Subcutaneous abdominal adipose tissue (tissue), 5 donors: ENCODE measurements around the gene MAEA.
"Not testable (repeated sequence)": the region's sequence is repeated elsewhere in the genome, so short reads cannot be mapped to it uniquely, and the experiment has no call there.

ENCODE experiments used
- H3K27ac ChIP-seq: one replicate; pipeline ENCODE4 v1.7.0; 2013; ENCODE audit warnings: low read depth, mild to moderate bottlenecking, inconsistent platforms, low read length, moderate library complexity
- H3K27me3 ChIP-seq, 5 donors: one replicate each; pipeline ENCODE4 v1.7.0; 2013; ENCODE audit warnings: low read length in 5 of 5, inconsistent platforms in 1 of 5; ENCODE audit not compliant: control insufficient read depth in 5 of 5, insufficient read depth in 4 of 5
- H3K36me3 ChIP-seq, 5 donors: one replicate each; pipeline ENCODE4 v1.7.0; 2013; ENCODE audit warnings: low read length in 5 of 5; ENCODE audit not compliant: control insufficient read depth in 5 of 5, insufficient read depth in 5 of 5
- H3K4me1 ChIP-seq, 5 donors: one replicate each; pipeline ENCODE4 v1.7.0; 2013; ENCODE audit warnings: low read length in 5 of 5, mild to moderate bottlenecking in 3 of 5, moderate library complexity in 1 of 5; ENCODE audit not compliant: control insufficient read depth in 5 of 5, insufficient read depth in 5 of 5
- H3K4me3 ChIP-seq, 5 donors: one replicate each; pipeline ENCODE4 v1.7.0; 2013; ENCODE audit warnings: low read length in 5 of 5, low read depth in 1 of 5
- H3K9ac ChIP-seq, 5 donors: one replicate each; pipeline ENCODE4 v1.7.0; 2013; ENCODE audit warnings: low read length in 5 of 5, mild to moderate bottlenecking in 4 of 5, moderate library complexity in 3 of 5
- H3K9me3 ChIP-seq, 5 donors: one replicate each; pipeline ENCODE4 v1.7.0; 2013; ENCODE audit warnings: low read length in 5 of 5; ENCODE audit not compliant: control insufficient read depth in 5 of 5
- donor health status: healthy.
- donor health status: healthy.
- donor health status: healthy.
- donor health status: healthy.
- donor health status: healthy.

The MAEA gene

GRCh38 chr4:1334579-1334895 lies 44.8 kb downstream of the MAEA start:
- H3K9ac ChIP-seq = peak overlapping the region in 1 of 5 donors; percentile 23
- H3K27me3 ChIP-seq = no peaks in the 10 kb centered on the region
- H3K36me3 ChIP-seq = peaks cover 0 to 77% (median 69%) of the 10 kb centered on the region in 5 donors
- peaks cover 0 to 9% (median 8%) of the 10 kb centered on the region in 5 donors for H3K9me3 ChIP-seq
- H3K4me1 ChIP-seq = peaks cover 0 to 14% (median 2%) of the 10 kb centered on the region in 5 donors
- no peak overlapping the region for H3K27ac ChIP-seq
- H3K4me3 ChIP-seq = no peak overlapping the region

GRCh38 chr4:1335193-1335883 lies 45.6 kb downstream of the MAEA start:
- not testable (repeated sequence) for H3K27ac ChIP-seq
- peaks cover 0 to 79% (median 71%) of the 10 kb centered on the region in 5 donors for H3K36me3 ChIP-seq

DNA sequence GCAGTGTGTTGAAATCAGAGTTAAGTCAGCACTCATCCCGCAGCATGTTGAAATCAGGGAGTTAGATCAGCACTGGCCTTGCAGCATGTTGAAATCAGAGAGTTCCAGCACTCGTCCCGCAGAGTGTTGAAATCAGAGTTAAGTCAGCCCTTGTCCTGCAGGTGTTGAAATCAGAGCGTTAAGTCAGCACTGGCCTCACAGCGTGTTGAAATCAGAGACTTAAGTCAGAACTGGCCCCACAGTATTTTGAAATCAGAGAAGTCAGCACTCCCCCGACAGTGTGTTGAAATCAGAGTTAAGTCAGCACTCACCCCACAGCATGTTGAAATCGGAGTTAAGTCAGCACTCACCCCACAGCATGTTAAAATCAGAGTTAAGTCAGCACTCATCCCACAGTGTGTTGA lies 46.4 kb downstream of the MAEA start:
- peaks cover 0 to 14% (median 2%) of the 10 kb centered on the region in 5 donors for H3K4me1 ChIP-seq
- no peak overlapping the region for H3K4me3 ChIP-seq
- no peak overlapping the region for H3K27ac ChIP-seq
- H3K36me3 ChIP-seq = peaks cover 0 to 80% (median 72%) of the 10 kb centered on the region in 5 donors
- H3K27me3 ChIP-seq = no peaks in the 10 kb centered on the region
- H3K9ac ChIP-seq = no peak overlapping the region
- H3K9me3 ChIP-seq = peaks cover 0 to 9% (median 8%) of the 10 kb centered on the region in 5 donors

More at GRCh38 chr4:1335193-1335883, 45.6 kb downstream of the MAEA start:
- H3K4me1 ChIP-seq = peaks cover 0 to 14% (median 2%) of the 10 kb centered on the region in 5 donors
- not testable (repeated sequence) for H3K4me3 ChIP-seq, H3K9ac ChIP-seq, H3K9me3 ChIP-seq, H3K27me3 ChIP-seq

DNA sequence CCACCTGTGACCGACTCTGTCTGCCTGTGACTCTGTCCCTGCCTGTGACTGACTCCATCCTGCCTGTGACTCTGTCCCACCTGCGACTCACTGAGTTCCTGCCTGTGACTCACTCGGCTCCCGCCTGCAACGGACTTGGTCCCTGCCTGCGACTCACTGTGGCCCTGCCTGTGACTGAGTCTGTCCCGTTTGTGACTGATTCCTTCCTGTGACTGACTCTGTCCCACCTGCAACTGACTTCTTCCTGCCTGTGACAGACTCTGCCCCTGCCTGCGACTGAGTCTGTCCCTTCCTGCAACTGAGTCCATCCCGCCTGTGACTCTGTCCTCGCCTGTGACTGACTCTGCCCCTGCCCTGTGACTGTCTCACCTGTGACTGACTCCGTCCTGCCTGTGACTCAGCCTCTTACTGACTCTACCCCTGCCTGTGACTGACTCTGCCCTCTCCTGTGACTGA lies 47.7 kb downstream of the MAEA start:
- Histone ChIP-seq H3K4me3 (no peak overlapping the region), H3K9ac (no peak overlapping the region), H3K9me3 (peaks cover 0 to 9% (median 8%) of the 10 kb centered on the region in 5 donors), H3K36me3 (peaks cover 0 to 80% (median 74%) of the 10 kb centered on the region in 5 donors), H3K4me1 (peaks cover 0 to 14% (median 2%) of the 10 kb centered on the region in 5 donors), H3K27ac (no peak overlapping the region), H3K27me3 (no peaks in the 10 kb centered on the region)

- Histone ChIP-seq H3K9me3 (peaks cover 0 to 9% (median 8%) of the 10 kb centered on the region in 5 donors), H3K36me3 (peaks cover 0 to 72% (median 66%) of the 10 kb centered on the region in 5 donors), H3K27me3 (no peaks in the 10 kb centered on the region), H3K4me3 (no peak overlapping the region), H3K4me1 (peaks cover 0 to 9% (median 0%) of the 10 kb centered on the region in 5 donors), H3K9ac (no peak overlapping the region), H3K27ac (no peak overlapping the region)
Measured at GRCh38 chr4:1337951-1338751, 48.5 kb downstream of the MAEA start.

DNA sequence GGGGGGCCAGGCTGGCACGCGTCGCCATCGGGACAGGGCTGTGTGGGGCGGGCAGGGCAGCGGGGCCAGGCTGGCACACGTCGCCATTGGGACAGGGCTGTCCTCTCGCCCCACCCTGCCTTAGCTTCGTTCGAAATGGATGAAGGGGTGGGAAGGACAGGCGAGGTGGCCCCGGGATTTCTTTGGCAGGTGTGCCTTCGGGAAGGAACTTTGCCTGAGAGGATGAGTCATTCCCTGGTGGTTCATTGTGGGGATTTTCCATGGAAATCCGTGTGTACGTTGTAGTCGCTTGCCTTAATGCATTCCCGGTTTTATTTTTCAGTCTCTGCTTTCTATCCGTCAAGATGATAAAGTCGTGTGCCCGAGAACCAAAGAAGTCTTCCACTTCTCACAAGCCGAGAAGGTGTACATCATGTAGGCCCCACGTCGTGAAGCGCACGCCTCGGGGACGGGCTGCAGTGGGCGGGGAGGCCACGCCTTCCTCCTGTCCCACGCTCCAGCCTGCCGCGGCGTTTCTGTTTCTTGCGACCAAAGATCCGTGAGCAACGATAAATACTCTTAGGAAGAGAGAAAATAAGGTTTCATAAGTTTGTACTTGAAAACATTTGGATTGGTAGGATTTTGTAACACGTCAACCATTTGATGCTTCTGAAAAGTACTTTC lies 49.2 kb downstream of the MAEA start:
- Histone ChIP-seq H3K36me3 (peaks cover 0 to 70% (median 64%) of the 10 kb centered on the region in 5 donors), H3K9me3 (peaks cover 0 to 9% (median 8%) of the 10 kb centered on the region in 5 donors), H3K4me3 (no peak overlapping the region), H3K4me1 (peaks cover 0 to 9% (median 0%) of the 10 kb centered on the region in 5 donors), H3K27me3 (no peaks in the 10 kb centered on the region), H3K27ac (no peak overlapping the region), H3K9ac (no peak overlapping the region)

GRCh38 chr4:1339489-1339888 lies 49.8 kb downstream of the MAEA start:
- peaks cover 0 to 66% (median 59%) of the 10 kb centered on the region in 5 donors for H3K36me3 ChIP-seq
- H3K9ac ChIP-seq = no peak overlapping the region
- H3K4me3 ChIP-seq = no peak overlapping the region
- H3K27ac ChIP-seq = no peak overlapping the region
- no peaks in the 10 kb centered on the region for H3K27me3 ChIP-seq
- peaks cover 0 to 9% (median 8%) of the 10 kb centered on the region in 5 donors for H3K9me3 ChIP-seq
- peaks cover 0 to 5% (median 0%) of the 10 kb centered on the region in 5 donors for H3K4me1 ChIP-seq

DNA sequence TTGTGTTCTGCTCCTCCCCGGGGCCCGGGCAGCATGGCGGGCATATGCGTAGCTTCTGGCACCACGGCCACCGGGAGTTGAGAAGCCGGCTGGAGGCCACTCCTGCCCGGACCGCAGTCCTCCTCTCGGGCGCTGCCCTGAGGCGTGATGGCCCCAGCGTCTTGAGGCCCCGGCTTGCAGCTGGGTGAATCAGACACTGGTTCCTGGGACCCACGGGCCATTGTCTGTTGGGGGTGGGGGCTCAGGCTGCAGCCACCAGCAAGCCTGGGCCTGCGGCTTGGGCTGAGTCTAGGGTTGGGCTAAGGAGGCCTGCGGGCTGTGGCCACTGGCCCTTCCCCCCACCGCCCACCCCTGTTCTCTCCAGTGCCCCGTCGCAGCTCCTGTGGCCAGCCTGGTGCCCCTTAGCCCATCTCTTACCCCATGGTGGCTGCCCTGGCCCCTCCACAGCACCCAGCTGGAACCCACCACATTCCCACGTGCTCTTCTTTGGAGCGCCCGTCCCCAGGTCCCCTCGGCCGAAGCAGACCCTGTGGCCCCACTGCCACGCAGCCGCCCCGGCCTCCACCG lies 50.6 kb downstream of the MAEA start:
- no peaks in the 10 kb centered on the region for H3K27me3 ChIP-seq
- peaks cover 0 to 58% (median 52%) of the 10 kb centered on the region in 5 donors for H3K36me3 ChIP-seq
- peaks cover 0 to 9% (median 8%) of the 10 kb centered on the region in 5 donors for H3K9me3 ChIP-seq
- no peak overlapping the region for H3K4me3 ChIP-seq
- H3K9ac ChIP-seq = no peak overlapping the region
- peaks cover 0 to 5% (median 2%) of the 10 kb centered on the region in 5 donors for H3K4me1 ChIP-seq
- H3K27ac ChIP-seq = no peak overlapping the region

DNA sequence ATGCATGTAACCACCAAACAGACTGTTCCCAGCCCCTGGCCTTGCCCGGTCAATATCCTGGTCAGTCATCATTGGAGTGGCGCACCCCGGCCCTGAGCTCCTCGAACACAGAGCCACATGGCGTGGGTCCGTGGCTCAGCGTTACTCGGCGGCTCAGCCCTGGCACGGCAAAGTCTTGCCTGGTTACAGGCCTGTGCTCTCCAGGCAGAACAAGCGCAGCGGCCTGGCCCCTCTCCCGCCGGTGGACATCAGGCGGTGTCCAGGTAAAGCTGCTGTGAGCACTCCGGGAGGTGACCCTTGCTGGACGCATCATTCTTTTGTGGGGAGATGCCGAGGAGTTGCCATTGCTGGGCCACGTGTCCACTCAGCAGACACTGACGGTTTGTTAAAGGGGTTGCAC lies 51.2 kb downstream of the MAEA start:
- H3K36me3 ChIP-seq = peaks cover 0 to 57% (median 52%) of the 10 kb centered on the region in 5 donors

More for the DNA sequence above, 51.2 kb downstream of the MAEA start:
- Histone ChIP-seq H3K4me3 (no peak overlapping the region), H3K4me1 (peaks cover 0 to 11% (median 6%) of the 10 kb centered on the region in 5 donors), H3K9ac (no peak overlapping the region), H3K9me3 (peaks cover 0 to 9% (median 8%) of the 10 kb centered on the region in 5 donors), H3K27ac (no peak overlapping the region), H3K27me3 (no peaks in the 10 kb centered on the region)
